NCI-H2196 (cell line): ENCODE results near the gene PTPRJ.

Experiments used
- DNase-seq: peaks from one replicate; lab custom pipeline; 2025; ENCODE audit not compliant: unreplicated experiment; lab: John Stamatoyannopoulos, UW

The PTPRJ gene

DNA sequence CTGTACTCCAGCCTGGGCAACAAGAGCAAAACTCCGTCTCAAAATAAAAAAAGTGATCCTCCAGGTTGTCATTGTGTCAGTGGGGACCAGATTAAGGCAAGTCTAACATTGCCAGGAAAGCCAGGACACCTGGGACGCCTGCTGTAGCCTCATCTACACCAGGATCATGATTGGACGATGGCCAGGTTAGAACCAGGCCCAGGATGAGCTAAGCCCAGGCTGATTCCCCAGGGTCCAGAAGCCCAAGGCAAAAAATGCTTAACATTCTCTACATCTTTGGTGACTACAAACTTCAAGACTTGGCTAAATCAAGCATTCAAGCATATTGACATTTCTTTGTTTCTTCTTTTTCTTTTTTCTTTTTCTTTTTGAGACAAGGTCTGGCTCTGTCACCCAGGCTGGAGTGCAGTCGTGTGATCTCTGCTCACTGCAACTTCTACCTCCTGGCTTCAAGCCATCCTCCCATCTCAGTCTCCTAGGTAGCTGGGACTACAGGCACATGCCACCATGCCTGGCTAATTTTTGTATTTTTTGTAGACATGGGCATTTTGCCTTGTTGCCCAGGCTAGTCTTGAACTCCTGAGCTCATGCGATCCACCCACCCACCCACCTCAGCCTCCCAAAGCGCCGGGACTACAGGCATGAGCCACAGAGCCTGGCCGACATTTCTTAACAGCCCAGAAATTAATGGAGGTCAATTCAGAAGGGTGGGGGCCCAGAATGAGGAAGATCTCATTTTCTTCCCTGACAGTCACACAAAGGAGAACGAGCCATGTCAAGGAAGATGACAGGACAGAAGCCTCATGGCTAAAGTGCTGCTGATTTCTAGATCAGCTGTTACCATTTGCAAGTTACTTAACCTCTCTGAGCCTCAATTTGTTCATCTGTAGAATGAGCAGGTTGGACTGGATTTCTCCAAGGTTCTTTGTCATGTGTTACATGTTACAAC, 12.5 kb upstream of the PTPRJ start:
- DNase-seq: no peak

DNA sequence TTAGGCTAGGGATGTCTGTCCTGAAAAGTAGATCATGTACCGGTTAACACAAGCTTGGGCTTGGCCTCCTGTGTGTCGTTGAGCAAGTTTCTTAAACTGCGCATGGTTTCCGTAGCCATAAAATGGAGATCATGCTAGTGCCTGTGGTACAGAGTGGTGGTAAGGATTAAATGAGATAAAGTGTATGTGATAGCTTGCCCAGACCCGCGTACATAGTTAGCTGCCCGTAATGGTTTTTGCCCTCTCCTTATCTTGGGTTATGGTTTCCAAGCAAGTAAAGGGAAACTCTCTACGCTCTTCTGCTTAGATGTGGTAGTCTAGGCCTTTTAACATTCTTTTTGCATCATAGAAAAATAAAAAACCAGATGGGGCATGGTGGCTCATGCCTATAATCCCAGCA, 11.0 kb upstream of the PTPRJ start:
- DNase-seq: no peak

- no peak for DNase-seq
Measured at GRCh38 chr11:47971501-47971900, 8.9 kb upstream of the PTPRJ start.

- DNase-seq: no peak
Measured at GRCh38 chr11:47973173-47973572, 7.2 kb upstream of the PTPRJ start.

DNA sequence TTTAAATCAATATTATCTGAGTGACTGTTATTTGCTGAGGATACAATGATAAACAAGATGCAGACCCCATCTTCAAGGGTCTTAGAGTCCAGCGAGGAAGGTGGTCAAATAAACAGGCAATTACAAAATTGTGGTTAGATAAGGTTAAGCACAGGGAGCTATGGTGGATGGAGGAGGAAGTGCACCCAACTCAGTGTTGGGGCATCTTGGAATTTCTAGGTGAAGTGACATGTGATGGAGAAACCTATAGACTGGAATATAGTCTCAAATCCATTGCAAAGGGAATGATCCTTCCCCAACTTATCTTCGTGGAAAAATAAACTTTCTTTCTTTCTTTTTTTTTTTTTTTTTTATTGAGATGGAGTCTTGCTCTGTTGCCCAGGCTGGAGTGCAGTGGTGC, 3.4 kb upstream of the PTPRJ start:
- no peak for DNase-seq

GRCh38 chr11:47977623-47978022, 2.7 kb upstream of the PTPRJ start:
- DNase-seq: no peak

GRCh38 chr11:47979378-47980087, 826 bp upstream of the PTPRJ start:
- peak; percentile 43 for DNase-seq

GRCh38 chr11:47980907-47981621, 705 bp downstream of the PTPRJ start:
- peak; percentile 32 for DNase-seq

DNA sequence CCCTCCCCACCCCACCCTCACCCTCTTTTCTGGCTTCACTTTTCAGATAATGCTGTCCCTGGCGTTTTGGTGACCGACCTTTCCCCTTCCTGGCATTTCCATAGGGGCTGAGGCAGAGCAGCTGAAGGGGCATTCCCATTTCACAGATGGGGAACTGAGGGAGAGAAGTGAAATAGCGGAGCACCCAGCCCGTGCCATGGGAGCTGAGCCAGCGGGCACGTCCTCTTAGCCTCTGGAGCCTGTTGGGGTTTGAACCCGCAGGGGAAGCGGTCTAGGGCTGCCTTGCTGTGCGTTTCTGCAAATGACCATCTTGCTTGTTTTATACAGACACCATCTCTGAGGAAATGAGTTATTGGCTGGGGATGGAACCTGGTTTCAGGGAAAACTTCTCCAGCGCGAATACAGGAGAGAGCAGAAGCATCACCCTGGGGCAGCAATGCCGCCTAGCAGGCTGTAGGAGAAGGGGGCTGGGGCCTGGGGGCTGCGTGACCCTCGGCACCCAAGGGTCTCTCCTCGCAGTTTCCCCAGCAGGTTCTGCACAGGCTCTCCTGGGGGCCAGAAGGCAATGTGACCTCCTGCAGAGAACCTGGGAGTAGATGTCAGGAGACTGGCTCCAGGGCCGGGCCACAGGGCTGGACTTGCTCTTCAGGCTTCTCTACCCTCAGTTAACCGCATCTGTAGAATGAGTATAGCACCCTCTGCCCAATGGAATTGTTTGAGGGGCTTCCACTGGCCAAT, 1.5 kb downstream of the PTPRJ start:
- DNase-seq: no peak

- no peak for DNase-seq
Measured at GRCh38 chr11:47982616-47983015, 2.3 kb downstream of the PTPRJ start.

DNA sequence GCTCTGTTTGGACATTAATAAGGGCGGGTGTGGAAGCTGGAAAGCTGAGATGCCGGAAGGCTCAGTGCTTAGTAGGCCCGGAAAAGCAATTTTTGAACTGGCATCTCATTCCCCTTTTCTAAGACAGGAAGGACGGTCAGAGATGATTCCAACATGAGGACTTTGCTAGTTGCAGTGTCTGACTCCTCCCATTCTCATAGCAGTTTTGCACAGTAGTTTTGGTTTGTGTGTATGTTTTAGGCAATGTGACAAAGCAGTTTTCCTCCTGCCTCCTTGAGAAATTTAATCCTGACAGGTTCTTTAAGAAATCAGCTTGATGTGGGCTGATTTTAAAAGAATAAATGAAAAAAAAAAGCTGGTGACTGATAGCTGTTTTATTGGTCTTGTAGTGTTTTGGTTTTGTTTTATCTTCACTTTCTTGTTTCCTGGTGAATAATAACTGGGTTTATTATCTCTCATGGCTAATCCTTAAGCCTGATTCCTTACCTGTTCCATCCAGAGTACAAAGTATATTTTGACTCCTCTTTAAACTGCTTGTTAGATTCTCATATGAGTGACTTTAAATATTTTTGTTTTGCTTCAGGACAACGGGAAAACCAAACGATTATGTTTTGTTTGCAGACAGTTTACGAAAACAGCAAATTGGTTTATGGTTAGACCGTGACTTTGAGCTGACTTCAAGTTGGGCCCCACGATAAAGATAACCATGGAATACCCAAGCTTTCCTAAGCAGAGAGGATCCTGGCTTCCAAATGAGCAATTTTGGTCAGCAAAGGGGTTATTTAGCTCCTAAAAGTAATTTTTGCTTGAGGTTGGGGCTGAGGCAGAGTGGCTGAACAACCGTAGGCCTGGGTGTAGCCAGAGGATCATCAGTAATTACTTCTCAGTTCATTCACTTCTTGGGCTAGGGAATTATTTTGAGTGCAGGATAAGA, 3.4 kb downstream of the PTPRJ start:
- DNase-seq: no peak

DNA sequence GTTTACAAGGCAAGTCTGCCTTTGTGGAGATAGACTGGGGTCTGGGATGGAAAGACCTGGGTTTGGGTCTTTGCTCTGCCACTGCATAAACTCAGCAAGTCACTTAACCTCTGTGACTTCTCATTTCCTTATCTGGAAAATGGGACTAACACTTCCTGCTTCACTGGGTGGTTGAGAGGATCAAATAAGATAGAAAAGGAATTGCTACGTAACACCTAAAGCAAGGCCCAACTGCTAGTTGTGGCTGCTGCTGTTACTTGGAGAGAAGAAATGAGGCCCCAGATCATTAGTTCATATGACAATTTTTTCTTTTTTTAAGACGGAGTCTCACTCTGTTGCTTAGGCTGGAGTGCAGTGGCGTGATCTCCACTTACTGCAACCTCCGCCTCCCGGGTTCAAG, 5.9 kb downstream of the PTPRJ start:
- DNase-seq: no peak

DNA sequence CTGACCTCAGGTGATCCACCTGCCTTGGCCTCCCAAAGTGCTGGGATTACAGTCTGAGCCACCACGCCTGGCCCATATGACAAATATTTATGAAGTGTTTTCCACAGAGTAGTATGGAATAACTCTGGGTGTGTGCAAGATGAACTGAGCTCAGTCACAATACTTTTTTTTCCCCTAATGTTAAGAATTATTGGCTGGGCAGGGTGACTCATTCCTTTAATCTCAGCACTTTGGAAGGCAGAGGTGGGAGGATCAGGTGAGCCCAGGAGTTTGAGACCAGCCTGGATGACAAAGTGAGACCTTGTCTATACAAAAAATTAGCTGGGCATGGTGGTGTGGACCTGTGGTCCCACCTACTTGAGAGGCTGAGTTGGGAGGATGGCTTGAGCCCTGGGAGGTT, 6.4 kb downstream of the PTPRJ start:
- no peak for DNase-seq

GRCh38 chr11:47987310-47987709, 7.0 kb downstream of the PTPRJ start:
- no peak for DNase-seq

- no peak for DNase-seq
Measured at GRCh38 chr11:47987781-47988180, 7.4 kb downstream of the PTPRJ start.

DNA sequence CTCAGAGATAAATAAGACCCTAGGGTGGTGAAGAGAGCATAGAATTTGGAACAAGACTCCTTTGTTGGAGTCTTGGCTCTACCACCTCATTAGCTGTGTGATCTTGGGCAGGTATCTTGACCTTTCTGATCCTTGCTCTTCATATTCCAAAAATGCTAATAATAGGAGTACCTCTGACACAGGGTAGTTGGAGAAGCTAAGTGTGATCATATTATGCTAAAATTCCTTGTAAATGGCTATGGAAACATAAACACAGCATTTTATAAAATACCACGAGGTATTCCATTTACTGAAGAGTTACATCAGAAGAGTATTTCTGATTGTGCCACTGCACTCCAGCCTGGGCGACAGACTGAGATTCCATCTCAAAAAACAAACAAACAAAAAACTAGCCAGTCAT, 9.4 kb downstream of the PTPRJ start:
- DNase-seq: no peak

GRCh38 chr11:47991266-47991830, 11.0 kb downstream of the PTPRJ start:
- peak; percentile 55 for DNase-seq

DNA sequence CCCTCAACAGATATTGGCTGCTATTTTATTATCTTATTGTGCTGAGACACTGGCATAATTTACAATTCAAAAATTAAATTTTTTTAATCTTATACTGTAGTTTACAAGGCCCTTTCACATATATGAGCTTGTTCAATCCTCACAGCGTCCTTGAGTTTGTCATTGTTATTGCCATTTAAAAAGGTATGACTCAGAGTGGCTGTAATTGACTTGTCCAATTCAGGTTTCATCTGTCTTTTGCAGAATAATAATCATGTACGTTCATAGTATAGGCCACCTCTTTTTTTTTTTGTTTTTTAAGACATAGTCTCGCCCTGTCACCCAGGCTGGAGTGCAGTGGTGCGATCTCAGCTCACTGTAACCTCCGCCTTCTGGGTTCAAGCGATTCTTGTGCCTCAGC, 11.5 kb downstream of the PTPRJ start:
- DNase-seq: no peak

- no peak for DNase-seq
Measured at GRCh38 chr11:47992959-47993820, 12.8 kb downstream of the PTPRJ start.
